Stomach smooth muscle (tissue), 2 donors: Measurements from ENCODE around the gene RASA2.
A peak's percentile ranks its signal among the peaks of the same experiment; 100 is the strongest.

Source experiments
- H3K27ac ChIP-seq: one replicate; pipeline ENCODE4 v1.7.0; 2013; ENCODE audit warnings: mild to moderate bottlenecking, low read length, inconsistent platforms
- H3K27me3 ChIP-seq, 2 donors: one replicate each; pipeline ENCODE4 v1.7.0; 2013; ENCODE audit warnings: low read length in 2 of 2; ENCODE audit not compliant: insufficient read depth in 2 of 2, control insufficient read depth in 1 of 2
- H3K36me3 ChIP-seq, 2 donors: one replicate each; pipeline ENCODE4 v1.7.0; 2013; ENCODE audit warnings: low read length in 2 of 2; ENCODE audit not compliant: control insufficient read depth in 2 of 2, insufficient read depth in 2 of 2
- H3K4me1 ChIP-seq: one replicate; pipeline ENCODE4 v1.7.0; 2013; ENCODE audit warnings: low read length; ENCODE audit not compliant: control insufficient read depth, insufficient read depth
- H3K4me3 ChIP-seq, 2 donors: one replicate each; pipeline ENCODE4 v1.7.0; 2013; ENCODE audit warnings: low read length in 2 of 2
- H3K9ac ChIP-seq, 2 donors: one replicate each; pipeline ENCODE4 v1.7.0; 2013; ENCODE audit warnings: low read length in 2 of 2, mild to moderate bottlenecking in 1 of 2
- H3K9me3 ChIP-seq, 2 donors: one replicate each; pipeline ENCODE4 v1.7.0; 2013; ENCODE audit warnings: low read length in 2 of 2; ENCODE audit not compliant: control insufficient read depth in 2 of 2
- donor health status: healthy.
- donor health status: Pancreatic carcinoma.

The RASA2 gene

GRCh38 chr3:141657516-141657915 is 170.7 kb downstream of the RASA2 start:
- H3K4me3 ChIP-seq, result no peak overlapping the region

GRCh38 chr3:141659821-141660613 is 173.2 kb downstream of the RASA2 start:
- Histone ChIP-seq H3K27me3 (peaks cover 0 to 12% of the 10 kb centered on the region in 2 donors), H3K4me1 (peaks cover 15% of the 10 kb centered on the region), H3K4me3 (peak overlapping the region; percentile 68 to 83), H3K9me3 (no peaks in the 10 kb centered on the region), H3K9ac (peak overlapping the region; percentile 39 to 58), H3K27ac (no peak overlapping the region), H3K36me3 (no peaks in the 10 kb centered on the region)

More at GRCh38 chr3:141657516-141657915, 170.7 kb downstream of the RASA2 start:
- Histone ChIP-seq H3K27ac (no peak overlapping the region), H3K9ac (no peak overlapping the region), H3K9me3 (no peaks in the 10 kb centered on the region), H3K27me3 (peaks cover 0 to 12% of the 10 kb centered on the region in 2 donors), H3K36me3 (no peaks in the 10 kb centered on the region), H3K4me1 (peaks cover 15% of the 10 kb centered on the region)

GRCh38 chr3:141660614-141660947 is 173.8 kb downstream of the RASA2 start:
- peak overlapping the region; percentile 39 to 55 for H3K9ac ChIP-seq
- H3K4me3 ChIP-seq, result peak overlapping the region; percentile 68 to 83
- no peak overlapping the region for H3K27ac ChIP-seq
- peaks cover 15% of the 10 kb centered on the region for H3K4me1 ChIP-seq
- no peaks in the 10 kb centered on the region for H3K9me3 ChIP-seq
- no peaks in the 10 kb centered on the region for H3K36me3 ChIP-seq
- H3K27me3 ChIP-seq, result peaks cover 0 to 12% of the 10 kb centered on the region in 2 donors

- Histone ChIP-seq H3K9ac (no peak overlapping the region), H3K4me1 (peaks cover 15% of the 10 kb centered on the region), H3K4me3 (no peak overlapping the region), H3K27ac (no peak overlapping the region), H3K9me3 (no peaks in the 10 kb centered on the region), H3K27me3 (peaks cover 0 to 12% of the 10 kb centered on the region in 2 donors), H3K36me3 (no peaks in the 10 kb centered on the region)
Measured at GRCh38 chr3:141661229-141662196, 174.7 kb downstream of the RASA2 start.

- Histone ChIP-seq H3K4me3 (no peak overlapping the region), H3K27ac (no peak overlapping the region), H3K4me1 (peaks cover 15% of the 10 kb centered on the region), H3K27me3 (peaks cover 0 to 2% of the 10 kb centered on the region in 2 donors), H3K36me3 (no peaks in the 10 kb centered on the region), H3K9me3 (no peaks in the 10 kb centered on the region), H3K9ac (no peak overlapping the region)
Measured at GRCh38 chr3:141663993-141664392, 177.2 kb downstream of the RASA2 start.
